ENCODE results near the gene SMIM5.

SMIM5 gene

GRCh38 chr17:75666959-75667790 lies 33.9 kb downstream of the SMIM5 start, which contains the start of the genes RECQL5 and SAP30BP:
RECQL5 (minus strand) TSS chr17:75667154; CDS start chr17:75666557, 597 bp downstream.
SAP30BP (plus strand) TSS chr17:75667338; CDS start chr17:75667373, 35 bp downstream.
- peak; percentile 97 for DNase-seq (ENCODE audit: low read depth, low spot score)

GRCh38 chr17:75667825-75668224 lies 34.6 kb downstream of the SMIM5 start:
- DNase-seq (ENCODE audit: low read depth, low spot score): no peak

GRCh38 chr17:75668489-75668888 lies 35.3 kb downstream of the SMIM5 start:
- DNase-seq (ENCODE audit: low read depth, low spot score): no peak

- no peak for DNase-seq (ENCODE audit: low read depth, low spot score)
Measured at GRCh38 chr17:75670868-75671267, 37.6 kb downstream of the SMIM5 start.

GRCh38 chr17:75672011-75672410 lies 38.8 kb downstream of the SMIM5 start:
- no peak for DNase-seq (ENCODE audit: low read depth, low spot score)

- DNase-seq (ENCODE audit: low read depth, low spot score): no peak
Measured at GRCh38 chr17:75673487-75673886, 40.3 kb downstream of the SMIM5 start.

GRCh38 chr17:75676461-75676860 lies 43.2 kb downstream of the SMIM5 start:
- no peak for DNase-seq (ENCODE audit: low read depth, low spot score)

- DNase-seq (ENCODE audit: low read depth, low spot score): no peak
Measured at GRCh38 chr17:75679706-75680211, 46.5 kb downstream of the SMIM5 start.

GRCh38 chr17:75680431-75680830 lies 47.2 kb downstream of the SMIM5 start:
- no peak for DNase-seq (ENCODE audit: low read depth, low spot score)

GRCh38 chr17:75681289-75681688 lies 48.1 kb downstream of the SMIM5 start:
- DNase-seq (ENCODE audit: low read depth, low spot score): no peak

GRCh38 chr17:75683583-75683982 lies 50.3 kb downstream of the SMIM5 start:
- DNase-seq (ENCODE audit: low read depth, low spot score): no peak

GRCh38 chr17:75684249-75684648 lies 51.0 kb downstream of the SMIM5 start:
- DNase-seq (ENCODE audit: low read depth, low spot score): no peak

GRCh38 chr17:75684924-75685323 lies 51.7 kb downstream of the SMIM5 start:
- DNase-seq (ENCODE audit: low read depth, low spot score): no peak

GRCh38 chr17:75685499-75685898 lies 52.3 kb downstream of the SMIM5 start:
- no peak for DNase-seq (ENCODE audit: low read depth, low spot score)

GRCh38 chr17:75688209-75688825 lies 55.1 kb downstream of the SMIM5 start:
- DNase-seq (ENCODE audit: low read depth, low spot score): no peak

GRCh38 chr17:75689441-75689873 lies 56.2 kb downstream of the SMIM5 start:
- no peak for DNase-seq (ENCODE audit: low read depth, low spot score)

All from activated naive CD8-positive, alpha-beta T cell treated with anti-CD3 and anti-CD28 coated beads, Interleukin-2, amount 50 U/mL, for 16 hours (primary cell).